A549 (cell line): Measurements from ENCODE around the gene COL4A5.

ENCODE experiments used
- BHLHE40 ChIP-seq: IDR thresholded peaks from 2 replicates; pipeline ENCODE4 v1.6.1; 2012; ENCODE audit warnings: low read depth, low read length, inconsistent platforms
- EHMT2 ChIP-seq: fragments of 200-600 bp; sonication (generic); IDR thresholded peaks from 2 replicates; pipeline ENCODE4 v1.6.1; 2016; ENCODE audit warnings: antibody characterized with exemption, low read depth, mild to moderate bottlenecking, moderate library complexity
- EP300 ChIP-seq, 2 experiments: fragments of >200 bp; sonication (Bioruptor Twin); formaldehyde crosslinking; IDR thresholded peaks; 2 replicates in 1 of 2; 3 replicates in 1 of 2; pipeline ENCODE4 v1.6.1; 2016 to 2017
- FOSL2 ChIP-seq, 2 experiments: fragments of 450-650 bp in 1 of 2; fragments of >200 bp in 1 of 2; sonication (Bioruptor Twin) in 1 of 2; formaldehyde crosslinking; IDR thresholded peaks; 2 replicates each; pipeline versions ENCODE4 v1.5.0 to v1.6.1; 2016 to 2020; ENCODE audit warnings: mild to moderate bottlenecking in 1 of 2, moderate library complexity in 1 of 2
- FOXS1 ChIP-seq: fragments of 250-450 bp; sonication (Bioruptor Pico); IDR thresholded peaks from 2 replicates; pipeline ENCODE4 v1.5.0; 2020; ENCODE audit warnings: mild to moderate bottlenecking, moderate library complexity
- MAFK ChIP-seq: fragments of 450-650 bp; IDR thresholded peaks from 2 replicates; pipeline ENCODE4 v1.6.1; 2014; ENCODE audit not compliant: partially characterized antibody
- POLR2A ChIP-seq: IDR thresholded peaks from 2 replicates; pipeline ENCODE4 v1.6.1; 2012; ENCODE audit warnings: mild to moderate bottlenecking, low read length
- SMC3 ChIP-seq: fragments of >200 bp; sonication (Bioruptor Twin); formaldehyde crosslinking; IDR thresholded peaks from 3 replicates; pipeline ENCODE4 v1.6.1; 2018; ENCODE audit warnings: inconsistent platforms
- ZNF302 ChIP-seq: fragments of 250-450 bp; sonication (Bioruptor Pico); IDR thresholded peaks from 2 replicates; pipeline ENCODE4 v1.9.0; 2021; ENCODE audit warnings: inconsistent platforms, mild to moderate bottlenecking, moderate library complexity
- TF ChIP-seq, protein P1 (sequence below): fragments of >200 bp; sonication (Bioruptor Twin); formaldehyde crosslinking; IDR thresholded peaks from 3 replicates; pipeline ENCODE4 v1.5.1; 2016
- TF ChIP-seq, protein P2 (sequence below): fragments of 450-650 bp; IDR thresholded peaks from 2 replicates; pipeline ENCODE4 v1.6.1; 2014; ENCODE audit warnings: antibody characterized with exemption
- TF ChIP-seq, protein P3 (sequence below): IDR thresholded peaks from 2 replicates; pipeline ENCODE4 v1.6.1; 2012; ENCODE audit warnings: low read depth, borderline replicate concordance
- TF ChIP-seq, protein P4 (sequence below): IDR thresholded peaks from 2 replicates; pipeline ENCODE4 v1.6.1; 2012
- TF ChIP-seq, protein P5 (sequence below): fragments of >200 bp; sonication (Bioruptor Twin); formaldehyde crosslinking; IDR thresholded peaks from 3 replicates; pipeline ENCODE4 v1.6.1; 2016

DNA sequence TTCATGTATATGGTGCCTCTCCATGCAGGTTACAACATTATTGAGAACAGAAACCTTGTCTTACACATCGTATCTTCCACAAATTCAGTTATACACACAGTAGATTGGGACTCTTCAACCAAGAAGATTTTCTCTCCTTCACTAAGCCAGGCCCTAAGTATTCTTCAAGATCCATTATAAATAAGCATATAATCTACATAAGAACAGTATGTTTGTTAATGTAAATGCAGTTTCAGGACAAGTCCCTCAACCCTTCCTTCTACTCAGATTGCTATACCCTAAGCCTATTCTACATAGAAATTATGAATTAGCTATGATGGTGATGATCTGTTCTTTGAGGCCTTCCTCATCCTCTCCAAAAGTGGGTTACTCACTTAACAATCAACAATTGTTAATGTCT lies 42.7 kb upstream of the COL4A5 start:
- TF ChIP-seq, protein P1, sequence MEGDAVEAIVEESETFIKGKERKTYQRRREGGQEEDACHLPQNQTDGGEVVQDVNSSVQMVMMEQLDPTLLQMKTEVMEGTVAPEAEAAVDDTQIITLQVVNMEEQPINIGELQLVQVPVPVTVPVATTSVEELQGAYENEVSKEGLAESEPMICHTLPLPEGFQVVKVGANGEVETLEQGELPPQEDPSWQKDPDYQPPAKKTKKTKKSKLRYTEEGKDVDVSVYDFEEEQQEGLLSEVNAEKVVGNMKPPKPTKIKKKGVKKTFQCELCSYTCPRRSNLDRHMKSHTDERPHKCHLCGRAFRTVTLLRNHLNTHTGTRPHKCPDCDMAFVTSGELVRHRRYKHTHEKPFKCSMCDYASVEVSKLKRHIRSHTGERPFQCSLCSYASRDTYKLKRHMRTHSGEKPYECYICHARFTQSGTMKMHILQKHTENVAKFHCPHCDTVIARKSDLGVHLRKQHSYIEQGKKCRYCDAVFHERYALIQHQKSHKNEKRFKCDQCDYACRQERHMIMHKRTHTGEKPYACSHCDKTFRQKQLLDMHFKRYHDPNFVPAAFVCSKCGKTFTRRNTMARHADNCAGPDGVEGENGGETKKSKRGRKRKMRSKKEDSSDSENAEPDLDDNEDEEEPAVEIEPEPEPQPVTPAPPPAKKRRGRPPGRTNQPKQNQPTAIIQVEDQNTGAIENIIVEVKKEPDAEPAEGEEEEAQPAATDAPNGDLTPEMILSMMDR = no peak
- TF ChIP-seq BHLHE40 = no peak
- no peak for TF ChIP-seq MAFK
- TF ChIP-seq POLR2A = no peak
- TF ChIP-seq ZNF302 (CRISPR knock-in tag) = no peak
- TF ChIP-seq FOSL2 (IDR thresholded peaks at IDR 0.05) = no peak
- TF ChIP-seq FOSL2 (CRISPR knock-in tag; IDR thresholded peaks at IDR 0.05) = no peak
- TF ChIP-seq, protein P2, sequence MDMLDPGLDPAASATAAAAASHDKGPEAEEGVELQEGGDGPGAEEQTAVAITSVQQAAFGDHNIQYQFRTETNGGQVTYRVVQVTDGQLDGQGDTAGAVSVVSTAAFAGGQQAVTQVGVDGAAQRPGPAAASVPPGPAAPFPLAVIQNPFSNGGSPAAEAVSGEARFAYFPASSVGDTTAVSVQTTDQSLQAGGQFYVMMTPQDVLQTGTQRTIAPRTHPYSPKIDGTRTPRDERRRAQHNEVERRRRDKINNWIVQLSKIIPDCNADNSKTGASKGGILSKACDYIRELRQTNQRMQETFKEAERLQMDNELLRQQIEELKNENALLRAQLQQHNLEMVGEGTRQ = no peak
- no peak for TF ChIP-seq EP300 (IDR thresholded peaks at IDR 0.05)
- TF ChIP-seq, protein P3, sequence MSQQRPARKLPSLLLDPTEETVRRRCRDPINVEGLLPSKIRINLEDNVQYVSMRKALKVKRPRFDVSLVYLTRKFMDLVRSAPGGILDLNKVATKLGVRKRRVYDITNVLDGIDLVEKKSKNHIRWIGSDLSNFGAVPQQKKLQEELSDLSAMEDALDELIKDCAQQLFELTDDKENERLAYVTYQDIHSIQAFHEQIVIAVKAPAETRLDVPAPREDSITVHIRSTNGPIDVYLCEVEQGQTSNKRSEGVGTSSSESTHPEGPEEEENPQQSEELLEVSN = no peak
- TF ChIP-seq EHMT2 = no peak
- TF ChIP-seq FOXS1 (CRISPR knock-in tag) = no peak
- TF ChIP-seq, protein P4, sequence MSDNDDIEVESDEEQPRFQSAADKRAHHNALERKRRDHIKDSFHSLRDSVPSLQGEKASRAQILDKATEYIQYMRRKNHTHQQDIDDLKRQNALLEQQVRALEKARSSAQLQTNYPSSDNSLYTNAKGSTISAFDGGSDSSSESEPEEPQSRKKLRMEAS = no peak
- TF ChIP-seq, protein P5, sequence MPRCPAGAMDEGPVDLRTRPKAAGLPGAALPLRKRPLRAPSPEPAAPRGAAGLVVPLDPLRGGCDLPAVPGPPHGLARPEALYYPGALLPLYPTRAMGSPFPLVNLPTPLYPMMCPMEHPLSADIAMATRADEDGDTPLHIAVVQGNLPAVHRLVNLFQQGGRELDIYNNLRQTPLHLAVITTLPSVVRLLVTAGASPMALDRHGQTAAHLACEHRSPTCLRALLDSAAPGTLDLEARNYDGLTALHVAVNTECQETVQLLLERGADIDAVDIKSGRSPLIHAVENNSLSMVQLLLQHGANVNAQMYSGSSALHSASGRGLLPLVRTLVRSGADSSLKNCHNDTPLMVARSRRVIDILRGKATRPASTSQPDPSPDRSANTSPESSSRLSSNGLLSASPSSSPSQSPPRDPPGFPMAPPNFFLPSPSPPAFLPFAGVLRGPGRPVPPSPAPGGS = no peak
- TF ChIP-seq SMC3 = no peak
